ENCODE data around the gene SIPA1L3. TPM values are rescaled to one million over a fixed set of nuclear protein-coding genes. Genes with fewer than 3 reads are reported as not detected.

The SIPA1L3 gene
- total and polyA plus RNA-seq, 2 of the 13 experiments (the other 11 are each of a cell fraction or from before 2014, with no cell fraction given) = 5.5 to 7.7 TPM

DNA sequence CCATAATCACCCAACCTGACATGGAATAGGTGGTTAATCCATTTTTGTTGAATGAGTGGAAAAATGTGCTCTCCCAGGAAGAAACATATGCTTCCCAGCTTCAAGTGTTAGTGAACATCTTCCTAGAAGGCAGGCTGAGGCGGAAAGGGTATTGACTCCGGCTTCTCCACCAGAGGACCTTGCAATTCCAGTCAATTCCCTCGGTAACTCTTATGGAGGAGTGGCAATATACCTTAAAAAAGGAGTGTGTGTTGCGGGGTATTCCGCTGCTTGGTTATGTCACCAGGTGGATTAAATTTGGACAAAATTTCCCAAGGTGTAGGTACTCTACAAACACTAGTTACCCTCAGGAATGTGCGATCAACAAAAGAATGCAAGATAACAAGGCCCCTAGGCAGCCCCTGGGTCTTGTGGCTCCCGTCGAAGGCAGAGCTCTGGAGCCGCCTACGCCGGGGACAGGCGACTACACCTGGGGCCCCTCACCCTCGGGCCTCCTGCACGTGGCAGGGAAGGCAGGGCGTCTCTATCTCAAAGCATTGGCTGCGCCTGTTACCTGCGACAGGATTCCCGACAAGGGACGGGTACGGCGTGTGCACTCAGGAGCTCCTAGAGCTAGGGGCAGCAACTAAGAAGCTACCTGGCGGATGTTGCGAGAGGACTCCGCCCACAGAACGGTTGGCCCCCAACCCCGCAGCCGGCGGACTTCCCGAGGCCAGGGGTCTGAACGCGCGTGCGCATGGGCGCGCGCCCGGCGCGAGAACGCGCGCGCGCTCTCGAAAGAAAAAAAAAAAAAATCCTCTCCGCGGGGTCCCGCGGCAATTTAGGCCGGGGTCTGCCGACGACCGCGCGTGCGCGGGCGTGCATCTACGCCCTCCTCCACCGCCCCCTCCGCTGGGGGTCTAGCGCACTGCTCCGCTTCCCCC, 801 bp upstream of the SIPA1L3 start, which contains the start of gene WDR87 (continued):
- TF ChIP-seq TRAFD1 (CRISPR knock-in tag; IDR thresholded peaks at IDR 0.05; ENCODE audit: borderline replicate concordance) = no peak
- no peak for TF ChIP-seq NFE2L1 (CRISPR knock-in tag; IDR thresholded peaks at IDR 0.05; ENCODE audit: borderline replicate concordance)
- peak; percentile 66; the same call in 1 of the 2 replicates for TF ChIP-seq THAP9 (CRISPR knock-in tag; IDR thresholded peaks at IDR 0.05; ENCODE audit: borderline replicate concordance)
- TF ChIP-seq PLRG1 (conservative IDR thresholded peaks at IDR 0.05) = no peak
- TF ChIP-seq HCFC1 (IDR thresholded peaks at IDR 0.05; ENCODE audit: low read depth, low read length) = no peak
